Endothelial cell of umbilical vein (primary cell): ENCODE data around the gene CLIC5. TPM values are rescaled to one million over a fixed set of nuclear protein-coding genes. Genes with fewer than 3 reads are reported as not detected.

ENCODE experiments used
- BruUV-seq: library from RNA; stranded (reverse); fragments of 400-500 nt; replicated peaks from 2 replicates; lab custom pipeline; 2021; lab: Mats Ljungman, UMichigan
- CTCF ChIA-PET: fragments of 300-600, 350-600 bp; sonication (Branson Sonifier 250); formaldehyde crosslinking; loops from one replicate; lab custom pipeline; 2021; ENCODE audit warnings: antibody characterized with exemption, inconsistent platforms; lab: Charles Lee
- POLR2A ChIA-PET: fragments of 300-600, 350-600 bp; sonication (Branson Sonifier 250); formaldehyde crosslinking; loops from one replicate; lab custom pipeline; 2021; ENCODE audit warnings: antibody characterized with exemption, inconsistent platforms; lab: Charles Lee
- DNase-seq: peaks from one replicate; pipeline ENCODE4 v3.0.0-alpha.2; 2011; ENCODE audit warnings: low read depth, low spot score
- FAIRE-seq: peaks from 2 replicates; lab custom pipeline; 2011; peaks lifted over from hg19 to GRCh38; lab: Jason Lieb, UNC
- H2AFZ ChIP-seq: 2 replicates; pipeline ENCODE4 v1.6.0; 2012; ENCODE audit warnings: low read depth, low read length, control low read depth, inconsistent platforms
- H3K27ac ChIP-seq: 2 replicates; pipeline ENCODE4 v1.5.1; 2011; ENCODE audit warnings: low read depth, mild to moderate bottlenecking, control low read depth, low read length, moderate library complexity; ENCODE audit not compliant: insufficient read depth
- H3K27me3 ChIP-seq, 2 experiments: 2 replicates each; pipeline versions ENCODE4 v1.6.0 to v1.6.1; 2011; ENCODE audit warnings: low read length in 2 of 2, mixed read lengths in 1 of 2; ENCODE audit not compliant: control insufficient read depth in 2 of 2, insufficient read depth in 2 of 2
- H3K36me3 ChIP-seq, 2 experiments: 2 replicates in 1 of 2; 3 replicates in 1 of 2; pipeline ENCODE4 v1.5.1; 2011; ENCODE audit warnings: low read length in 2 of 2, mild to moderate bottlenecking in 1 of 2, moderate library complexity in 1 of 2; ENCODE audit not compliant: control insufficient read depth in 2 of 2, insufficient read depth in 2 of 2; ENCODE audit errors: extremely low read depth in 1 of 2
- H3K4me1 ChIP-seq: 3 replicates; pipeline ENCODE4 v1.5.1; 2011; ENCODE audit warnings: mild to moderate bottlenecking, low read length; ENCODE audit not compliant: control insufficient read depth, insufficient read depth; ENCODE audit errors: extremely low read depth
- H3K4me2 ChIP-seq: 2 replicates; pipeline ENCODE4 v1.6.1; 2011; ENCODE audit warnings: low read length, control low read depth, mixed read lengths; ENCODE audit not compliant: insufficient read depth
- H3K4me3 ChIP-seq, 3 experiments: fragments of 200-600 bp in 1 of 3; sonication (generic), shearing (Covaris generic) in 1 of 3; replicated peaks in 1 of 3; 2 replicates each; pipeline ENCODE4 v1.5.1; 2011 to 2016; ENCODE audit warnings: control low read depth in 3 of 3, low read length in 3 of 3, mild to moderate bottlenecking in 2 of 3, inconsistent platforms in 1 of 3, low read depth in 1 of 3, moderate library complexity in 1 of 3; ENCODE audit not compliant: insufficient read depth in 1 of 3
- H3K79me2 ChIP-seq: 2 replicates; pipeline ENCODE4 v1.6.0; 2012; ENCODE audit warnings: low read length, inconsistent platforms; ENCODE audit not compliant: control insufficient read depth, insufficient read depth
- H3K9ac ChIP-seq: replicated peaks from 2 replicates; pipeline ENCODE3; 2011; ENCODE audit warnings: low read length, control low read depth; ENCODE audit not compliant: insufficient read depth; ENCODE audit errors: extremely low read depth
- H3K9me1 ChIP-seq: replicated peaks from 3 replicates; pipeline ENCODE4 v1.6.0; 2011; ENCODE audit warnings: mild to moderate bottlenecking, low read length; ENCODE audit not compliant: control insufficient read depth, insufficient read depth; ENCODE audit errors: extremely low read depth
- H3K9me3 ChIP-seq: replicated peaks from 2 replicates; pipeline ENCODE4 v1.5.1; 2012; ENCODE audit warnings: low read length, inconsistent platforms; ENCODE audit not compliant: control insufficient read depth, insufficient read depth
- H4K20me1 ChIP-seq: replicated peaks from 2 replicates; pipeline ENCODE3; 2011; ENCODE audit warnings: mild to moderate bottlenecking, low read length; ENCODE audit not compliant: control insufficient read depth, insufficient read depth; ENCODE audit errors: extremely low read depth
- EZH2 ChIP-seq: IDR thresholded peaks from 2 replicates; pipeline ENCODE4 v1.6.1; 2012; ENCODE audit warnings: borderline replicate concordance, low read depth, mild to moderate bottlenecking, moderate library complexity, low read length, inconsistent platforms; ENCODE audit not compliant: severe bottlenecking
- FOS ChIP-seq: IDR thresholded peaks from 2 replicates; pipeline ENCODE4 v1.6.1; 2011; ENCODE audit warnings: mild to moderate bottlenecking, low read length, moderate library complexity, borderline replicate concordance; ENCODE audit not compliant: insufficient read depth
- GATA2 ChIP-seq: IDR thresholded peaks from 2 replicates; pipeline ENCODE4 v1.7.0; 2011; ENCODE audit warnings: low read depth, mild to moderate bottlenecking, moderate library complexity, mixed read lengths, low read length; ENCODE audit not compliant: insufficient read length, insufficient read depth
- JUN ChIP-seq: IDR thresholded peaks from 2 replicates; pipeline ENCODE4 v1.6.1; 2011; ENCODE audit warnings: borderline replicate concordance, low read depth; ENCODE audit not compliant: insufficient read length, insufficient read depth
- MYC ChIP-seq: IDR thresholded peaks from one replicate; pipeline ENCODE4 v1.6.1; 2011; ENCODE audit warnings: mild to moderate bottlenecking, low read depth, low read length
- POLR2A ChIP-seq: IDR thresholded peaks from 2 replicates; pipeline ENCODE4 v1.6.1; 2012; ENCODE audit warnings: low read depth, mild to moderate bottlenecking, control low read depth, low read length
- POLR2AphosphoS5 ChIP-seq: IDR thresholded peaks from 2 replicates; pipeline ENCODE4 v1.6.1; 2012; ENCODE audit warnings: low read depth, mild to moderate bottlenecking, control low read depth, low read length, moderate library complexity; ENCODE audit not compliant: insufficient read depth
- dilution Hi-C: fragments of 300-500 bp; cut with MboI; formaldehyde crosslinking; loops from one replicate; pipeline ENCODE4 v1.15.0; 2019; ENCODE audit warnings: low sequenced_read_pairs; ENCODE audit not compliant: extremely low pct_ligation_motif_present
- intact Hi-C: fragments of 100-400 bp; cut with micrococcal nuclease; formaldehyde crosslinking; loops from one replicate; pipeline ENCODE4 v1.10.0; 2022
- polyA plus RNA-seq, 4 experiments: library from polyadenylated mRNA; depleted of rRNA in 3 of 4; stranded (reverse) in 3 of 4; unstranded in 1 of 4; fragments of >200 nt; gene quantifications; 2 replicates each; pipeline versions ENCODE4 v1.2.1 to v1.2.3, GENCODE V29; 2011 to 2012; ENCODE audit warnings: missing spikeins in 1 of 4
- total RNA-seq: library from RNA; stranded (reverse); gene quantifications from 2 replicates; pipeline ENCODE4 v1.2.3, GENCODE V29; 2021
- TF ChIP-seq, protein P1 (sequence below): IDR thresholded peaks from 2 replicates; pipeline ENCODE4 v1.6.1; 2011; ENCODE audit not compliant: insufficient read depth, insufficient read length
- TF ChIP-seq, protein P2 (sequence below), 2 donors: IDR thresholded peaks; 1 replicate in 1 of 2; 2 replicates in 1 of 2; pipeline ENCODE4 v1.5.1; 2011; ENCODE audit warnings: low read length in 2 of 2, mild to moderate bottlenecking in 2 of 2, moderate library complexity in 2 of 2, control low read depth in 1 of 2, inconsistent platforms in 1 of 2, low read depth in 1 of 2; ENCODE audit not compliant: insufficient read depth in 1 of 2; ENCODE audit errors: extremely low read depth in 1 of 2

CLIC5 gene
- total and polyA plus RNA-seq, 2 donors (not counting 3 experiments of a cell fraction or from before 2014, with no cell fraction given) = 0.07 TPM; not detected in 1

DNA sequence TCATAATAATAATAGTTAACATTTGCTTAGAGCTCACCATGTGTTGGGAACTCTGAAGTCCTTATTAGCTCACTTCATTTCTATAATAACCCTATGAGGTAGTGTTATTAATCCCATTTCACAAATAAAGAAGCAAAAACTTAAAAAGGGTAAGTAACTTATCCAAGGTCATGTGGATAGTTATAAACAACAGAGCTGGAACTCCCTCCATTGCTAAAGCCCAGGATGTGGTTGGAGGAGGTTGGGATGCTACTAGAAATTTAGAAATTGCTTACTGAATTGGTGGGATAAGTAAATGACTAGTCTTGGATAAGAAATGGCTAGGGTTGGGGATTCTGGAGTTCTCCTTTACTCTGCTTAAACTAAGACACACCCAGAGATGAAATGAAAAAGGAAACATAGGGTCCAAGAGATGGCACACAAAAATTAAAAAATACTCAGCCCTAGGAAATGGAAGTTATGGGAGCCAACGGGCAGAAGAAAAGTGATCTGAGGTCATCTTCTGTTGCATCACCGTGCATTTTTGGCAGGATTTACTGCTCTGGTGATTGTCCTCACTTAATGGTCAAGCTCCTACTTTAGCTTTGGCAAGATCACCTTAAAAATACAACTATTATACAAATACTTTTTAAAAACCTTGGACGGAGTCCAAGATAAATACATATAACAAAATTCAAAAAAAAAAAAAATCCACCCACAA lies 7.7 kb upstream of the CLIC5 start:
- Histone ChIP-seq H3K4me2 (no peak overlapping the region), H3K4me1 (no peaks in the 10 kb centered on the region), H3K79me2 (no peaks in the 10 kb centered on the region), H3K9ac (no peak overlapping the region), H2AFZ (no peak overlapping the region), H3K9me1 (no peaks in the 10 kb centered on the region), H3K9me3 (no peaks in the 10 kb centered on the region), H3K27me3 (peaks cover 4 to 18% of the 10 kb centered on the region in 2 experiments), H4K20me1 (no peaks in the 10 kb centered on the region), H3K36me3 (no peaks in the 10 kb centered on the region), H3K27ac (no peak overlapping the region), H3K4me3 (no peak overlapping the region)
- DNase-seq (no peak), FAIRE-seq (no peak)
- ChIA-PET CTCF (interaction anchor here (1.2 kb wide), 1 partner anchor 67 kb away, joined by 3 read pairs; no protein-coding TSS in a partner anchor), POLR2A (no interaction called here)
- dilution Hi-C loops (no loop called here), intact Hi-C loops (no loop called here)
- no TSS peak for BruUV-seq
- TF ChIP-seq, protein P1, sequence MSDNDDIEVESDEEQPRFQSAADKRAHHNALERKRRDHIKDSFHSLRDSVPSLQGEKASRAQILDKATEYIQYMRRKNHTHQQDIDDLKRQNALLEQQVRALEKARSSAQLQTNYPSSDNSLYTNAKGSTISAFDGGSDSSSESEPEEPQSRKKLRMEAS = no peak
- TF ChIP-seq POLR2A = no peak
- TF ChIP-seq GATA2 = no peak
- TF ChIP-seq, protein P2, sequence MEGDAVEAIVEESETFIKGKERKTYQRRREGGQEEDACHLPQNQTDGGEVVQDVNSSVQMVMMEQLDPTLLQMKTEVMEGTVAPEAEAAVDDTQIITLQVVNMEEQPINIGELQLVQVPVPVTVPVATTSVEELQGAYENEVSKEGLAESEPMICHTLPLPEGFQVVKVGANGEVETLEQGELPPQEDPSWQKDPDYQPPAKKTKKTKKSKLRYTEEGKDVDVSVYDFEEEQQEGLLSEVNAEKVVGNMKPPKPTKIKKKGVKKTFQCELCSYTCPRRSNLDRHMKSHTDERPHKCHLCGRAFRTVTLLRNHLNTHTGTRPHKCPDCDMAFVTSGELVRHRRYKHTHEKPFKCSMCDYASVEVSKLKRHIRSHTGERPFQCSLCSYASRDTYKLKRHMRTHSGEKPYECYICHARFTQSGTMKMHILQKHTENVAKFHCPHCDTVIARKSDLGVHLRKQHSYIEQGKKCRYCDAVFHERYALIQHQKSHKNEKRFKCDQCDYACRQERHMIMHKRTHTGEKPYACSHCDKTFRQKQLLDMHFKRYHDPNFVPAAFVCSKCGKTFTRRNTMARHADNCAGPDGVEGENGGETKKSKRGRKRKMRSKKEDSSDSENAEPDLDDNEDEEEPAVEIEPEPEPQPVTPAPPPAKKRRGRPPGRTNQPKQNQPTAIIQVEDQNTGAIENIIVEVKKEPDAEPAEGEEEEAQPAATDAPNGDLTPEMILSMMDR (IDR thresholded peaks at IDR 0.05; ENCODE audit: extremely low read depth in 1 of 2, insufficient read depth in 1 of 2, low read depth in 1 of 2, low read length in 2 of 2) = no peak
- TF ChIP-seq FOS = no peak
- TF ChIP-seq JUN = no peak
- TF ChIP-seq POLR2AphosphoS5 = no peak
- no peak for TF ChIP-seq MYC
- TF ChIP-seq EZH2 = no peak
